Stimulated activated naive B cell treated with anti-CD40 and anti-IgM and Interleukin-4, amounts not matched to agents 10 μg/mL and 1 μg/mL and 100 μg/mL, for 72 hours (primary cell): ENCODE data around the gene TAAR5.
A peak's percentile ranks its signal among the peaks of the same experiment; 100 is the strongest.
"Not testable (repeated sequence)": the region's sequence is repeated elsewhere in the genome, so short reads cannot be mapped to it uniquely, and the experiment has no call there.

Experiments used
- ATAC-seq, 2 donors: fragments of 150-1000 bp; cut with Tn5 transposase; replicated peaks; 2 replicates each; pipeline ENCODE4 v1.10.0; 2021; ENCODE audit warnings: moderate library complexity in 1 of 2
- DNase-seq: peaks from one replicate; pipeline ENCODE4 v3.0.0; 2021
- H3K27ac Mint-ChIP-seq: one replicate; pipeline ENCODE4 v1.8.0; 2022; ENCODE audit warnings: mild to moderate bottlenecking, mixed read lengths
- H3K27me3 Mint-ChIP-seq, 2 donors: one replicate each; pipeline ENCODE4 v1.8.0; 2022; ENCODE audit warnings: mixed read lengths in 2 of 2
- H3K36me3 Mint-ChIP-seq, 2 donors: one replicate each; pipeline ENCODE4 v1.8.0; 2022; ENCODE audit warnings: mixed read lengths in 2 of 2, mild to moderate bottlenecking in 1 of 2
- H3K4me1 Mint-ChIP-seq, 2 donors: one replicate each; pipeline ENCODE4 v1.8.0; 2022; ENCODE audit warnings: mixed read lengths in 2 of 2, mild to moderate bottlenecking in 1 of 2
- H3K4me3 Mint-ChIP-seq, 2 donors: one replicate each; pipeline ENCODE4 v1.8.0; 2022; ENCODE audit warnings: mild to moderate bottlenecking in 2 of 2, mixed read lengths in 2 of 2, moderate library complexity in 1 of 2
- H3K9me3 Mint-ChIP-seq, 2 donors: one replicate each; pipeline ENCODE4 v1.8.0; 2022; ENCODE audit warnings: mixed read lengths in 2 of 2, mild to moderate bottlenecking in 1 of 2

The TAAR5 gene

GRCh38 chr6:132600900-132601299 lies 11.4 kb upstream of the TAAR5 start:
- H3K9me3 Mint-ChIP-seq, H3K36me3 Mint-ChIP-seq, ATAC-seq, DNase-seq, H3K4me1 Mint-ChIP-seq, H3K27ac Mint-ChIP-seq, H3K4me3 Mint-ChIP-seq: not testable (repeated sequence)
- peaks cover 15 to 18% of the 10 kb centered on the region in 2 donors for H3K27me3 Mint-ChIP-seq

GRCh38 chr6:132598473-132598872 lies 8.9 kb upstream of the TAAR5 start:
- H3K27me3 Mint-ChIP-seq = peaks cover 8 to 18% of the 10 kb centered on the region in 2 donors
- H3K36me3 Mint-ChIP-seq = no peaks in the 10 kb centered on the region
- no peak overlapping the region for H3K4me3 Mint-ChIP-seq
- H3K4me1 Mint-ChIP-seq = no peaks in the 10 kb centered on the region
- peak; percentile 60 to 61 for ATAC-seq
- peaks cover 0 to 2% of the 10 kb centered on the region in 2 donors for H3K9me3 Mint-ChIP-seq
- DNase-seq = no peak
- H3K27ac Mint-ChIP-seq = no peak overlapping the region

- Mint-ChIP-seq H3K4me3 (no peak overlapping the region), H3K27me3 (peaks cover 8 to 18% of the 10 kb centered on the region in 2 donors), H3K27ac (no peak overlapping the region), H3K36me3 (no peaks in the 10 kb centered on the region), H3K4me1 (peaks cover 4 to 8% of the 10 kb centered on the region in 2 donors), H3K9me3 (peaks cover 0 to 2% of the 10 kb centered on the region in 2 donors)
- ATAC-seq (no peak), DNase-seq (no peak)
Measured at GRCh38 chr6:132596201-132596600, 6.7 kb upstream of the TAAR5 start.

- DNase-seq (no peak), ATAC-seq (peak in 1 of 2 donors; percentile 33)
- no peak overlapping the region for H3K27ac Mint-ChIP-seq
- peaks cover 8 to 16% of the 10 kb centered on the region in 2 donors for H3K27me3 Mint-ChIP-seq
- H3K36me3 Mint-ChIP-seq = no peaks in the 10 kb centered on the region
- no peak overlapping the region for H3K4me3 Mint-ChIP-seq
- peaks cover 4 to 8% of the 10 kb centered on the region in 2 donors for H3K4me1 Mint-ChIP-seq
- no peaks in the 10 kb centered on the region for H3K9me3 Mint-ChIP-seq
Measured at GRCh38 chr6:132592855-132593254, 3.3 kb upstream of the TAAR5 start.

- ATAC-seq (no peak), DNase-seq (no peak)
- Mint-ChIP-seq H3K4me1 (peaks cover 4 to 8% of the 10 kb centered on the region in 2 donors), H3K36me3 (no peaks in the 10 kb centered on the region), H3K9me3 (no peaks in the 10 kb centered on the region), H3K27me3 (peaks cover 8 to 16% of the 10 kb centered on the region in 2 donors), H3K4me3 (no peak overlapping the region), H3K27ac (no peak overlapping the region)
Measured at GRCh38 chr6:132590362-132590761, 821 bp upstream of the TAAR5 start.

- H3K36me3 Mint-ChIP-seq = no peaks in the 10 kb centered on the region
- peaks cover 13 to 18% of the 10 kb centered on the region in 2 donors for H3K27me3 Mint-ChIP-seq
- H3K4me3 Mint-ChIP-seq = no peak overlapping the region
- ATAC-seq (no peak), DNase-seq (no peak)
- no peaks in the 10 kb centered on the region for H3K9me3 Mint-ChIP-seq
- H3K27ac Mint-ChIP-seq = no peak overlapping the region
- H3K4me1 Mint-ChIP-seq = no peaks in the 10 kb centered on the region
Measured at GRCh38 chr6:132587424-132587823, 2.1 kb downstream of the TAAR5 start.

GRCh38 chr6:132584698-132585097 lies 4.8 kb downstream of the TAAR5 start:
- H3K27ac Mint-ChIP-seq = no peak overlapping the region
- DNase-seq (no peak), ATAC-seq (no peak)
- no peaks in the 10 kb centered on the region for H3K4me1 Mint-ChIP-seq
- no peak overlapping the region for H3K4me3 Mint-ChIP-seq
- peaks cover 0 to 5% of the 10 kb centered on the region in 2 donors for H3K9me3 Mint-ChIP-seq
- no peaks in the 10 kb centered on the region for H3K36me3 Mint-ChIP-seq
- H3K27me3 Mint-ChIP-seq = peaks cover 18 to 26% of the 10 kb centered on the region in 2 donors

GRCh38 chr6:132571774-132572173 lies 17.8 kb downstream of the TAAR5 start:
- H3K9me3 Mint-ChIP-seq = no peaks in the 10 kb centered on the region
- no peak overlapping the region for H3K27ac Mint-ChIP-seq
- no peak for ATAC-seq

GRCh38 chr6:132570221-132570777 lies 19.2 kb downstream of the TAAR5 start, which contains the start of gene TAAR6:
Gene TAAR6 (plus strand): TSS chr6:132570322. CDS start chr6:132570322, 0 bp downstream.
- Mint-ChIP-seq H3K4me1 (no peaks in the 10 kb centered on the region), H3K27ac (no peak within 1 kb of the TSS), H3K9me3 (no peaks in the 10 kb centered on the region), H3K27me3 (peaks cover 21 to 33% of the 10 kb centered on the region in 2 donors), H3K36me3 (no peaks in the 10 kb centered on the region), H3K4me3 (no peak within 1 kb of the TSS)
- no peak for ATAC-seq
- no peak for DNase-seq

More at GRCh38 chr6:132571774-132572173, 17.8 kb downstream of the TAAR5 start:
- Mint-ChIP-seq H3K27me3 (peaks cover 21 to 33% of the 10 kb centered on the region in 2 donors), H3K4me3 (no peak overlapping the region), H3K4me1 (no peaks in the 10 kb centered on the region), H3K36me3 (no peaks in the 10 kb centered on the region)
- no peak for DNase-seq

- Mint-ChIP-seq H3K4me1 (no peaks in the 10 kb centered on the region), H3K36me3 (no peaks in the 10 kb centered on the region), H3K27ac (no peak overlapping the region), H3K4me3 (no peak overlapping the region), H3K9me3 (no peaks in the 10 kb centered on the region), H3K27me3 (peaks cover 25 to 36% of the 10 kb centered on the region in 2 donors)
- ATAC-seq (no peak), DNase-seq (no peak)
Measured at GRCh38 chr6:132569170-132569569, 20.4 kb downstream of the TAAR5 start.

GRCh38 chr6:132568611-132569010 lies 20.9 kb downstream of the TAAR5 start:
- no peaks in the 10 kb centered on the region for H3K4me1 Mint-ChIP-seq
- no peaks in the 10 kb centered on the region for H3K9me3 Mint-ChIP-seq
- DNase-seq (no peak), ATAC-seq (no peak)
- no peak overlapping the region for H3K4me3 Mint-ChIP-seq
- peaks cover 22 to 31% of the 10 kb centered on the region in 2 donors for H3K27me3 Mint-ChIP-seq
- H3K36me3 Mint-ChIP-seq = no peaks in the 10 kb centered on the region
- H3K27ac Mint-ChIP-seq = no peak overlapping the region

GRCh38 chr6:132567566-132567965 lies 22.0 kb downstream of the TAAR5 start:
- Mint-ChIP-seq H3K4me3 (no peak overlapping the region), H3K27ac (no peak overlapping the region), H3K4me1 (no peaks in the 10 kb centered on the region), H3K36me3 (no peaks in the 10 kb centered on the region), H3K9me3 (no peaks in the 10 kb centered on the region), H3K27me3 (peaks cover 21 to 26% of the 10 kb centered on the region in 2 donors)
- no peak for DNase-seq
- ATAC-seq = no peak

GRCh38 chr6:132566404-132566803 lies 23.1 kb downstream of the TAAR5 start:
- no peak for DNase-seq
- no peak overlapping the region for H3K4me3 Mint-ChIP-seq
- no peaks in the 10 kb centered on the region for H3K36me3 Mint-ChIP-seq
- no peaks in the 10 kb centered on the region for H3K4me1 Mint-ChIP-seq
- peaks cover 22 to 24% of the 10 kb centered on the region in 2 donors for H3K27me3 Mint-ChIP-seq
- H3K9me3 Mint-ChIP-seq = no peaks in the 10 kb centered on the region
- no peak for ATAC-seq
- H3K27ac Mint-ChIP-seq = no peak overlapping the region

GRCh38 chr6:132560087-132560486 lies 29.5 kb downstream of the TAAR5 start:
- not testable (repeated sequence) for H3K4me1 Mint-ChIP-seq, H3K4me3 Mint-ChIP-seq, H3K36me3 Mint-ChIP-seq, DNase-seq, ATAC-seq, H3K27ac Mint-ChIP-seq, H3K9me3 Mint-ChIP-seq
- H3K27me3 Mint-ChIP-seq = peaks cover 24 to 35% of the 10 kb centered on the region in 2 donors

GRCh38 chr6:132552372-132552771 lies 37.2 kb downstream of the TAAR5 start, which contains the start of gene TAAR8:
Gene TAAR8 (plus strand): TSS chr6:132552672. CDS start chr6:132552693, 21 bp downstream.
- Mint-ChIP-seq H3K36me3 (no peaks in the 10 kb centered on the region), H3K4me3 (no peak within 1 kb of the TSS), H3K27me3 (peaks cover 20 to 23% of the 10 kb centered on the region in 2 donors), H3K9me3 (no peaks in the 10 kb centered on the region), H3K4me1 (peaks cover 5 to 7% of the 10 kb centered on the region in 2 donors), H3K27ac (no peak within 1 kb of the TSS)
- ATAC-seq (no peak), DNase-seq (no peak)
